Vagina (tissue), 2 donors: ENCODE measurements around the gene WDR37.

ENCODE experiments used
- POLR2AphosphoS5 ChIP-seq, 2 donors: sonication (generic); formaldehyde crosslinking; IDR thresholded peaks; one replicate each; pipeline ENCODE4 v1.9.0; 2017; ENCODE audit warnings: antibody characterized with exemption in 2 of 2, mild to moderate bottlenecking in 2 of 2, low read depth in 1 of 2; ENCODE audit not compliant: insufficient read depth in 1 of 2
- TF ChIP-seq, protein P1 (sequence below), 3 experiments: fragments of 450-650 bp in 2 of 3; fragments of 200-600 bp in 1 of 3; sonication (generic) in 1 of 3; IDR thresholded peaks; one replicate each; pipeline ENCODE4 v1.5.1; 2017 to 2019; ENCODE audit warnings: antibody characterized with exemption in 3 of 3, mild to moderate bottlenecking in 2 of 3, moderate library complexity in 2 of 3

DNA sequence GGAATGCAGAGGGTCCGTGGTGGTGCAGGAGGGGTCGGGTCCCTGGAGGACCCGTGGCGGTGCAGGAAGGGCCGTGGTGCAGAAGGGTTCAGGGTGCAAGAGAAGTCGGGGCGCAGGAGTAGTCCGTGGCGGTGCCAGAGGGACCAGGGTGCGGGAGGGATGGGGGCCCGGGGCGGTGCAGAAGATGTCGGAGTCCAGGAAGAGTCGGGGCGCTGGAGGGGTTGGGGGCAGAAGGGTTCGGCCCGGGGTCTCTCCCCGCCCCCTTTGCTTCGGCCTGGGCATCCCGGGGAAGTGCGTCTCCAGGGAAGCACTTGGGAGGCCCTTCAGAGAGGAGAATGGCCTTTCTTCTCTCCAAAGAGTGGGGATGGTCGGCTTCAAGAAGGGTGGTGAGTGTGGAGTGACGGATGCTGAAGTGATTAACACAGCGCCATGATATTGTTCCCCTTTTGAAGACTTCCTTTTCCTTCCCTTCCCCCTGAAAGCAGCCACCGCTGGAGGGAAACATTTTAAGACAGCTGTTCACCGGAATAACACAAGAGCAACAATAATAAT lies 997 bp downstream of the WDR37 start:
- TF ChIP-seq, protein P1, sequence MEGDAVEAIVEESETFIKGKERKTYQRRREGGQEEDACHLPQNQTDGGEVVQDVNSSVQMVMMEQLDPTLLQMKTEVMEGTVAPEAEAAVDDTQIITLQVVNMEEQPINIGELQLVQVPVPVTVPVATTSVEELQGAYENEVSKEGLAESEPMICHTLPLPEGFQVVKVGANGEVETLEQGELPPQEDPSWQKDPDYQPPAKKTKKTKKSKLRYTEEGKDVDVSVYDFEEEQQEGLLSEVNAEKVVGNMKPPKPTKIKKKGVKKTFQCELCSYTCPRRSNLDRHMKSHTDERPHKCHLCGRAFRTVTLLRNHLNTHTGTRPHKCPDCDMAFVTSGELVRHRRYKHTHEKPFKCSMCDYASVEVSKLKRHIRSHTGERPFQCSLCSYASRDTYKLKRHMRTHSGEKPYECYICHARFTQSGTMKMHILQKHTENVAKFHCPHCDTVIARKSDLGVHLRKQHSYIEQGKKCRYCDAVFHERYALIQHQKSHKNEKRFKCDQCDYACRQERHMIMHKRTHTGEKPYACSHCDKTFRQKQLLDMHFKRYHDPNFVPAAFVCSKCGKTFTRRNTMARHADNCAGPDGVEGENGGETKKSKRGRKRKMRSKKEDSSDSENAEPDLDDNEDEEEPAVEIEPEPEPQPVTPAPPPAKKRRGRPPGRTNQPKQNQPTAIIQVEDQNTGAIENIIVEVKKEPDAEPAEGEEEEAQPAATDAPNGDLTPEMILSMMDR (IDR thresholded peaks at IDR 0.05), result no peak
- TF ChIP-seq POLR2AphosphoS5 (IDR thresholded peaks at IDR 0.05; ENCODE audit: insufficient read depth in 1 of 2, low read depth in 1 of 2), result no peak
